Liver (tissue), 9 donors: Measurements from ENCODE around the gene C1orf52. TPM values are rescaled to one million over a fixed set of nuclear protein-coding genes. Genes with fewer than 3 reads are reported as not detected.

Experiments used
- DNase-seq: peaks from one replicate; pipeline ENCODE4 v3.0.0-alpha.2; 2017; ENCODE audit warnings: low spot score
- H3K27ac ChIP-seq, 2 donors: one replicate each; pipeline ENCODE4 v1.7.0; 2013; ENCODE audit warnings: inconsistent platforms in 2 of 2, low read length in 2 of 2, control low read depth in 1 of 2, low read depth in 1 of 2, mild to moderate bottlenecking in 1 of 2
- H3K27me3 ChIP-seq, 4 donors: one replicate each; pipeline versions ENCODE4 v1.6.1 to v1.7.0; 2013; ENCODE audit warnings: low read length in 3 of 4, inconsistent platforms in 1 of 4, mild to moderate bottlenecking in 1 of 4, moderate library complexity in 1 of 4; ENCODE audit not compliant: control insufficient read depth in 4 of 4, insufficient read depth in 4 of 4
- H3K36me3 ChIP-seq, 4 donors: one replicate each; pipeline versions ENCODE4 v1.6.1 to v1.7.0; 2013; ENCODE audit warnings: low read length in 3 of 4, mild to moderate bottlenecking in 3 of 4, low read depth in 1 of 4, moderate library complexity in 1 of 4; ENCODE audit not compliant: control insufficient read depth in 4 of 4, insufficient read depth in 3 of 4
- H3K4me1 ChIP-seq, 4 donors: one replicate each; pipeline versions ENCODE4 v1.6.1 to v1.7.0; 2013; ENCODE audit warnings: low read length in 3 of 4, mild to moderate bottlenecking in 3 of 4, moderate library complexity in 1 of 4; ENCODE audit not compliant: control insufficient read depth in 4 of 4, insufficient read depth in 4 of 4
- H3K4me3 ChIP-seq, 3 donors: one replicate each; pipeline versions ENCODE4 v1.6.1 to v1.7.0; 2013; ENCODE audit warnings: low read length in 3 of 3, control low read depth in 1 of 3, low read depth in 1 of 3, mild to moderate bottlenecking in 1 of 3
- H3K9ac ChIP-seq, 2 donors: one replicate each; pipeline ENCODE4 v1.7.0; 2013; ENCODE audit warnings: low read length in 2 of 2, mild to moderate bottlenecking in 2 of 2, moderate library complexity in 2 of 2, control low read depth in 1 of 2, low read depth in 1 of 2
- H3K9me3 ChIP-seq, 4 donors: one replicate each; pipeline versions ENCODE4 v1.6.1 to v1.7.0; 2013; ENCODE audit warnings: low read length in 3 of 4; ENCODE audit not compliant: control insufficient read depth in 4 of 4
- EGR1 ChIP-seq, 2 donors: IDR thresholded peaks; 2 replicates each; pipeline ENCODE4 v1.6.1; 2016 to 2018; ENCODE audit warnings: antibody characterized with exemption in 2 of 2, low read depth in 2 of 2
- FOXA1 ChIP-seq: IDR thresholded peaks from 2 replicates; pipeline ENCODE4 v1.6.1; 2016; ENCODE audit warnings: antibody characterized with exemption
- FOXA2 ChIP-seq: IDR thresholded peaks from 2 replicates; pipeline ENCODE4 v1.6.1; 2016; ENCODE audit warnings: antibody characterized with exemption
- GABPA ChIP-seq, 2 donors: IDR thresholded peaks in 1 of 2; conservative IDR thresholded peaks in 1 of 2; 2 replicates each; pipeline ENCODE4 v1.6.1; 2016; ENCODE audit warnings: antibody characterized with exemption in 2 of 2, mild to moderate bottlenecking in 1 of 2, moderate library complexity in 1 of 2
- HNF4A ChIP-seq, 2 donors: conservative IDR thresholded peaks; 2 replicates each; pipeline ENCODE4 v1.6.1; 2016; ENCODE audit warnings: antibody characterized with exemption in 2 of 2, mild to moderate bottlenecking in 2 of 2
- HNF4G ChIP-seq: IDR thresholded peaks from 2 replicates; pipeline ENCODE4 v1.6.1; 2016; ENCODE audit warnings: antibody characterized with exemption
- JUND ChIP-seq, 2 donors: IDR thresholded peaks; 2 replicates each; pipeline ENCODE4 v1.6.1; 2016; ENCODE audit warnings: antibody characterized with exemption in 2 of 2
- NR2F2 ChIP-seq: IDR thresholded peaks from 2 replicates; pipeline ENCODE4 v1.6.1; 2016; ENCODE audit warnings: antibody characterized with exemption
- RAD21 ChIP-seq, 2 donors: IDR thresholded peaks; 2 replicates each; pipeline ENCODE4 v1.6.1; 2016; ENCODE audit warnings: antibody characterized with exemption in 2 of 2, mild to moderate bottlenecking in 2 of 2
- RXRA ChIP-seq, 2 donors: IDR thresholded peaks; 2 replicates each; pipeline ENCODE4 v1.6.1; 2017 to 2018; ENCODE audit warnings: antibody characterized with exemption in 2 of 2, mild to moderate bottlenecking in 1 of 2
- TAF1 ChIP-seq: conservative IDR thresholded peaks from 2 replicates; pipeline ENCODE4 v1.6.1; 2016; ENCODE audit warnings: antibody characterized with exemption, mild to moderate bottlenecking
- YY1 ChIP-seq: IDR thresholded peaks from 2 replicates; pipeline ENCODE4 v1.6.1; 2016; ENCODE audit warnings: antibody characterized with exemption, mild to moderate bottlenecking
- WGBS: extraction: QIAGEN DNeasy Blood & Tissue Kit; methylation state at CpG from one replicate; pipeline ENCODE4 v1.1.7; 2013; 5-methylcytosine and 5-hydroxymethylcytosine counted together
- polyA plus RNA-seq, 2 donors: library from polyadenylated mRNA; stranded (reverse) in 1 of 2; unstranded in 1 of 2; fragments of 200-250 nt in 1 of 2; fragments of >200 nt in 1 of 2; fragmentation: Nextera tagmentation in 1 of 2; extraction: Ambion mirVana in 1 of 2; gene quantifications; one replicate each; pipeline versions ENCODE4 v1.2.1 to v1.2.3, GENCODE V29; 2013 to 2015
- total RNA-seq, 2 donors: library from RNA; depleted of rRNA; stranded (reverse); fragments of >200 nt; gene quantifications; one replicate each; pipeline ENCODE4 v1.2.3, GENCODE V29; 2014
- TF ChIP-seq, protein P1 (sequence below): fragments of 150-350 bp; IDR thresholded peaks from 2 replicates; pipeline ENCODE4 v1.5.1; 2017; ENCODE audit warnings: improper control_type of control experiment, low read depth, low read length; ENCODE audit not compliant: missing input control
- TF ChIP-seq, protein P2 (sequence below): IDR thresholded peaks from 2 replicates; pipeline ENCODE4 v1.6.1; 2016; ENCODE audit warnings: antibody characterized with exemption, mild to moderate bottlenecking
- TF ChIP-seq, protein P3 (sequence below): IDR thresholded peaks from 2 replicates; pipeline ENCODE4 v1.6.1; 2016; ENCODE audit warnings: antibody characterized with exemption
- TF ChIP-seq, protein P4 (sequence below): IDR thresholded peaks from 2 replicates; pipeline ENCODE4 v1.6.1; 2016; ENCODE audit warnings: antibody characterized with exemption
- donor health status: healthy.
- donor health status: healthy.
- donor health status: healthy.
- donor health status: healthy.
- donor health status: healthy.

The C1orf52 gene
- total and polyA plus RNA-seq, 4 donors = 6.1 to 10.9 (median 7.3) TPM

DNA sequence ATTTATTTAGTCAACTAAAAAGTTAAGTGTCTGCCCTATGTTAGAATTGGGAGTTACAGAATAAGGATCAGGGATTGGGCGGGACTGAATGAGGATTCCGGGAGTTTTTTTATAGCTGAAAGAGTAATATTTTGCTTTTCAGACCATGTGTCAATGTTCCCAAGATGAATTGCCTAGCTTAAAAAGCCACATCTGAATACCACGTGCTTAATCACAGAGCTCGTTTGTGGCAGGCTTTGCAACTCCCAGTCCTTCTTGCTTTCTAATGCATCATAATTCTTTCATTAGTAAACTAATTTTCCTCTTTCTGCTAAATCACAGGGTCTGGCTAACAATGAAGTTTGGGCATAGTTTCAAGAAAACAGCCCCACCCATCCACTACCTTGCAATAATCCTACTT, 21.2 kb upstream of the C1orf52 start (continued):
- TF ChIP-seq, protein P1, sequence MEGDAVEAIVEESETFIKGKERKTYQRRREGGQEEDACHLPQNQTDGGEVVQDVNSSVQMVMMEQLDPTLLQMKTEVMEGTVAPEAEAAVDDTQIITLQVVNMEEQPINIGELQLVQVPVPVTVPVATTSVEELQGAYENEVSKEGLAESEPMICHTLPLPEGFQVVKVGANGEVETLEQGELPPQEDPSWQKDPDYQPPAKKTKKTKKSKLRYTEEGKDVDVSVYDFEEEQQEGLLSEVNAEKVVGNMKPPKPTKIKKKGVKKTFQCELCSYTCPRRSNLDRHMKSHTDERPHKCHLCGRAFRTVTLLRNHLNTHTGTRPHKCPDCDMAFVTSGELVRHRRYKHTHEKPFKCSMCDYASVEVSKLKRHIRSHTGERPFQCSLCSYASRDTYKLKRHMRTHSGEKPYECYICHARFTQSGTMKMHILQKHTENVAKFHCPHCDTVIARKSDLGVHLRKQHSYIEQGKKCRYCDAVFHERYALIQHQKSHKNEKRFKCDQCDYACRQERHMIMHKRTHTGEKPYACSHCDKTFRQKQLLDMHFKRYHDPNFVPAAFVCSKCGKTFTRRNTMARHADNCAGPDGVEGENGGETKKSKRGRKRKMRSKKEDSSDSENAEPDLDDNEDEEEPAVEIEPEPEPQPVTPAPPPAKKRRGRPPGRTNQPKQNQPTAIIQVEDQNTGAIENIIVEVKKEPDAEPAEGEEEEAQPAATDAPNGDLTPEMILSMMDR = no peak

DNA sequence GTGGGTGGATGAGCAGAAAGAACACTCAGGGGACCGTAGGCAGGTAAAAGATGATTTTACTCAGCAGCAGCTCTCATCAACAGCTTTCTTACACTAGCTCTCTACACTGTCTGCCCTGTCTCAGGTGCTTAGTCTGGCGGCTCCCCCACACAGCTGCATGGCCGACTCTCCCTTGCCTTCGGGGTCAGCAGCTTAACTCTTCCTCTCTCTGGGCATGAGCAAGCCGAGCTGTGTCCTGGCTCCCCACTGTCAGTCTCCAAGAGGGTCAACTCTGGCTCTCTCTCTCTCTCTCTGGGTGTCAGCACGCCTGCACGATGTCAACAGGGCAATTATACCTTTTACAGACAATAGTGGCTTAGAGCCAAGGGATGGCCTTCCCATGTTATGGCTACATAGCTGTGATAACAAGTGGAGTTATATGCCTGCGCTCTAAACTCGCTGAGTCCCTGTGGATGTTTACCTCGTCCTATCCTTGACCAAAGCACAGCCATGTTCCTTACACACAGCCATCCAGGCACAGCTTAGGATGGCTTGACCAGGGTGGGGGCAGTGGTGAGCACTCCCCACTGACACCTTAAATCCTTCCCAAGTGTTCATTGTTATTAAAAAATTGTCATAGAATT, 20.1 kb upstream of the C1orf52 start:
- H3K4me1 ChIP-seq = peaks cover 0 to 19% (median 12%) of the 10 kb centered on the region in 4 donors
- no peak for DNase-seq
- WGBS = 90% methylated on average over 10 of the region's 10 CpGs
- H3K36me3 ChIP-seq = no peaks in the 10 kb centered on the region
- peak overlapping the region in 1 of 2 donors; percentile 19 for H3K27ac ChIP-seq
- H3K4me3 ChIP-seq = no peak overlapping the region
- TF ChIP-seq, protein P2, sequence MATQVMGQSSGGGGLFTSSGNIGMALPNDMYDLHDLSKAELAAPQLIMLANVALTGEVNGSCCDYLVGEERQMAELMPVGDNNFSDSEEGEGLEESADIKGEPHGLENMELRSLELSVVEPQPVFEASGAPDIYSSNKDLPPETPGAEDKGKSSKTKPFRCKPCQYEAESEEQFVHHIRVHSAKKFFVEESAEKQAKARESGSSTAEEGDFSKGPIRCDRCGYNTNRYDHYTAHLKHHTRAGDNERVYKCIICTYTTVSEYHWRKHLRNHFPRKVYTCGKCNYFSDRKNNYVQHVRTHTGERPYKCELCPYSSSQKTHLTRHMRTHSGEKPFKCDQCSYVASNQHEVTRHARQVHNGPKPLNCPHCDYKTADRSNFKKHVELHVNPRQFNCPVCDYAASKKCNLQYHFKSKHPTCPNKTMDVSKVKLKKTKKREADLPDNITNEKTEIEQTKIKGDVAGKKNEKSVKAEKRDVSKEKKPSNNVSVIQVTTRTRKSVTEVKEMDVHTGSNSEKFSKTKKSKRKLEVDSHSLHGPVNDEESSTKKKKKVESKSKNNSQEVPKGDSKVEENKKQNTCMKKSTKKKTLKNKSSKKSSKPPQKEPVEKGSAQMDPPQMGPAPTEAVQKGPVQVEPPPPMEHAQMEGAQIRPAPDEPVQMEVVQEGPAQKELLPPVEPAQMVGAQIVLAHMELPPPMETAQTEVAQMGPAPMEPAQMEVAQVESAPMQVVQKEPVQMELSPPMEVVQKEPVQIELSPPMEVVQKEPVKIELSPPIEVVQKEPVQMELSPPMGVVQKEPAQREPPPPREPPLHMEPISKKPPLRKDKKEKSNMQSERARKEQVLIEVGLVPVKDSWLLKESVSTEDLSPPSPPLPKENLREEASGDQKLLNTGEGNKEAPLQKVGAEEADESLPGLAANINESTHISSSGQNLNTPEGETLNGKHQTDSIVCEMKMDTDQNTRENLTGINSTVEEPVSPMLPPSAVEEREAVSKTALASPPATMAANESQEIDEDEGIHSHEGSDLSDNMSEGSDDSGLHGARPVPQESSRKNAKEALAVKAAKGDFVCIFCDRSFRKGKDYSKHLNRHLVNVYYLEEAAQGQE = no peak
- TF ChIP-seq EGR1 (IDR thresholded peaks at IDR 0.05; ENCODE audit: low read depth in 2 of 2) (no peak), JUND (IDR thresholded peaks at IDR 0.05) (no peak), GABPA (IDR thresholded peaks at IDR 0.05 in 1 of 2, conservative IDR thresholded peaks at IDR 0.05 in 1 of 2) (no peak), HNF4A (conservative IDR thresholded peaks at IDR 0.05) (no peak), NR2F2 (no peak), FOXA1 (no peak), HNF4G (no peak), FOXA2 (no peak), RAD21 (IDR thresholded peaks at IDR 0.05) (no peak), YY1 (no peak), TAF1 (no peak), RXRA (IDR thresholded peaks at IDR 0.05) (no peak)
- TF ChIP-seq, protein P3, sequence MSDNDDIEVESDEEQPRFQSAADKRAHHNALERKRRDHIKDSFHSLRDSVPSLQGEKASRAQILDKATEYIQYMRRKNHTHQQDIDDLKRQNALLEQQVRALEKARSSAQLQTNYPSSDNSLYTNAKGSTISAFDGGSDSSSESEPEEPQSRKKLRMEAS = no peak
- TF ChIP-seq, protein P1 = no peak
- TF ChIP-seq, protein P4, sequence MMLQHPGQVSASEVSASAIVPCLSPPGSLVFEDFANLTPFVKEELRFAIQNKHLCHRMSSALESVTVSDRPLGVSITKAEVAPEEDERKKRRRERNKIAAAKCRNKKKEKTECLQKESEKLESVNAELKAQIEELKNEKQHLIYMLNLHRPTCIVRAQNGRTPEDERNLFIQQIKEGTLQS = no peak
- H3K27me3 ChIP-seq = no peaks in the 10 kb centered on the region
- H3K9me3 ChIP-seq = no peaks in the 10 kb centered on the region
- no peak overlapping the region for H3K9ac ChIP-seq
